Measurements from ENCODE around the gene PDP2.
A peak's percentile ranks its signal among the peaks of the same experiment; 100 is the strongest.

DNA sequence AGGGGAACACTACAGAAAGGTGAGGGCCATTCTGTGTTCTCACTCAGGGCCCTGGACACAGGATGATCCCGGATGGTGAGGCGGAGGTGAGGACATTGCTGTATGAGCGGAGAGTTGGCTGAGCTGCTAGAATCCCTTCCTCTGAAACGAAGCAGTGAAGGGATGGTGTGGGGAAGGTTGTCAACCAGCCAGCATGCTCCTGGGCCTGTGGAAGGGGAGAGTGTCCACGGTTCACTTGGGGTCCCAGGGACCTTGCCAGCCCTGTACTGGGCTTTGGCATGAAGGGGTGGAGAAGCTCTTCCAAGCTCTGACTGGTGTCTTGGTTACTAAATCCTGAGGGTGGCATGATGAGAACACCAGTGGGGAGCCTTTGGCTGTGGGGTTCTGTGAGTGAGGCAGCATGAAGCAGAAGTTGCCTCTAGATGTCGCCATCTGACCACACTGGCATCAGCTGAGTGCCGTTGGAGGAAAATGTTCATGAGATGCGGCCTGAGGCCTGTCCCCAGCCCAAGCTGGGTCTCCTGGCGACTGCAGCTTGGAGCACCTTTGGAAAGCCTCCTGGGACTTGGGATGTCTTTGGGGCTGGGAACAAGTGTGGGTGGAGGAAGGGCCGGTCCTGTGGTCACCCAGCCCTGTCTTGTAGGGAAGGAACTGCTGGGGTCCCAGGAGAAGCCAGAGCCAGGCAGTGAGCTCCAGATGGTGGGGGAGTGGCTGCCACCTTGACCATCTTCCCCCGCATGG lies 14.8 kb downstream of the PDP2 start:
- TF ChIP-seq, protein P1, sequence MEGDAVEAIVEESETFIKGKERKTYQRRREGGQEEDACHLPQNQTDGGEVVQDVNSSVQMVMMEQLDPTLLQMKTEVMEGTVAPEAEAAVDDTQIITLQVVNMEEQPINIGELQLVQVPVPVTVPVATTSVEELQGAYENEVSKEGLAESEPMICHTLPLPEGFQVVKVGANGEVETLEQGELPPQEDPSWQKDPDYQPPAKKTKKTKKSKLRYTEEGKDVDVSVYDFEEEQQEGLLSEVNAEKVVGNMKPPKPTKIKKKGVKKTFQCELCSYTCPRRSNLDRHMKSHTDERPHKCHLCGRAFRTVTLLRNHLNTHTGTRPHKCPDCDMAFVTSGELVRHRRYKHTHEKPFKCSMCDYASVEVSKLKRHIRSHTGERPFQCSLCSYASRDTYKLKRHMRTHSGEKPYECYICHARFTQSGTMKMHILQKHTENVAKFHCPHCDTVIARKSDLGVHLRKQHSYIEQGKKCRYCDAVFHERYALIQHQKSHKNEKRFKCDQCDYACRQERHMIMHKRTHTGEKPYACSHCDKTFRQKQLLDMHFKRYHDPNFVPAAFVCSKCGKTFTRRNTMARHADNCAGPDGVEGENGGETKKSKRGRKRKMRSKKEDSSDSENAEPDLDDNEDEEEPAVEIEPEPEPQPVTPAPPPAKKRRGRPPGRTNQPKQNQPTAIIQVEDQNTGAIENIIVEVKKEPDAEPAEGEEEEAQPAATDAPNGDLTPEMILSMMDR (conservative IDR thresholded peaks at IDR 0.05; ENCODE audit: low read length) = peak; percentile 85
- no peak for TF ChIP-seq EZH2phosphoT487 (IDR thresholded peaks at IDR 0.05; ENCODE audit: borderline replicate concordance)

Data from Loucy (cell line).